ENCODE data around the gene CTSD.
"Not testable (repeated sequence)": the region's sequence is repeated elsewhere in the genome, so short reads cannot be mapped to it uniquely, and the experiment has no call there.

Gene CTSD

DNA sequence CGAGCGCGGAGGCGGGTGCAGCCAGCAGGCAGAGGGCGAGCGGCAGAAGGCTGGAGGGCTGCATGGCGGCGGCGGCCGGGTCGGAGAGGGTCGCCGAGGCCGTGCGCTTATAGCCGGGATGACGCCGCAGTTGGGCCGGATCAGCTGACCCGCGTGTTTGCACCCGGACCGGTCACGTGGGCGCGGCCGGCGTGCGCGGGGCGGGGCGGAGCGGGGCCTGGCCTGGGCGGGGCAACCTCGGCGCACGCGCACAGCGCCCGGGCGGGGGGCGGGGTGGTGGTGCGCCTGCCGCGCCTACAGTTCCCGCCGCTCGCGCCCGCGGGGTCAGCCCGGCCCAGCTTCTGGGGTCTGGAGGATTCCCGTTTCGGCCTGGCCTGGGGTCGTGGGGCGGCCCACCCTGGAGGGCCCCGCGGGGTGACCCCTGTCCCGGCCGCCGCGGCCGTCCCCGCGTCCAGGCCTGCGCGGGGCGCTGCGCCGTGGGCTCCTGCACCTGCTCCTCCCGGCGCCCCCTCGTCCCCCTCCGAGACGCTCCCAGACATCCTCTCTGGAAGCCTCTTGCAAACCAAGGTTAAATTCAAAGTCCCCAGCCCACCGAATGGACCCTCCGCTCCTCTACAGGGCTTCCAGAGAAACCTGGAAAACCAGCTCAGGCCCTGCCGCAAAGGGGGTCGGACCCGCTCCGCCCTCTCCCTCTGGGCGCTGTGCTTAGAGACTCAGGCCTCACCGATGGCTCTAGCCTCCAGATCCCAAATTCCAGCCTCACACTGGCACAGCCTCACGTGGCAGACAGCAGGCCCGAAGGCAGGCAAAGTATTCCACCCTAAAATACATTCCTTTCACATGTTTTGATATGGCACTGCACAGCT lies at the start of gene CTSD:
CTSD (minus strand) TSS at position 132 of the 866 bp plus-strand sequence; CDS start at position 64, 68 bp downstream.
- DNase-seq: peak; percentile 91 to 94

DNA sequence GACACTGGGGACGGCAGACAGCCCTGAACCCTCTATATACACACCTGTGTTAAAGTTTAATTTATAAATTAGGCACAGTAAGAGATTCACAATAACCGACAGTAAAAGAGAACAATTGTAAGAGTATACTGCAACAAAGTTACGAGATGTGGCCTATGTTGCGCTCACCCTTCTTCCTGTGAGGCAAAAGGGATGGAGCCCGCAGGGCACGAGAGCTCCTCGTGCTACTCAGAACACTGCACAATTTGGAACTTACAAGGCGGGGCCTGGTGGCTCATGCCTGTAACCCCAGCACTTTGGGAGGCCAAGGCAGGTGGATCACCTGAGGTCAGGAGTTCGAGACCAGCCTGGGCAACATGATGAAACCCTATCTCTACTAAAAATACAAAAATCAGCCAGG lies 49.6 kb upstream of the CTSD start:
- not testable (repeated sequence) for DNase-seq

DNA sequence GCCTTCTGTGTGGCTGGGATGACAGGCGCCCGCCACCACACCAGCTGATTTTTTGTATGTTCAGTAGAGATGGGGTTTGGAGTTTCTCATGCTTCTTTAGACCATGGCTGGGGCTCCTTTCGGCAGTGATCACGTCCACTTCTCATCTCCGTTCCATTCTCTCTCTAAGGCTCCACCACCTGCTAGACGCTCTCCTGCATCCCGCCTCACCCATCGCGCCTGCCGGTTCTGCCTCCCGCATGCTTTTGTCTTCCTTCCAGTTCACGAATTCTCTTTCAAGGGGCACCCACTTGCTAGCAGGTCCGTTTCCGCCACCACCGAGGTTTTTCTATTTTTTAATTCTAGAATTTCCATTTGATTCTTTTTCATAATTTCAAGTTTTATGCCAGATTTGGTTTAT lies 49.1 kb upstream of the CTSD start:
- DNase-seq: no peak

DNA sequence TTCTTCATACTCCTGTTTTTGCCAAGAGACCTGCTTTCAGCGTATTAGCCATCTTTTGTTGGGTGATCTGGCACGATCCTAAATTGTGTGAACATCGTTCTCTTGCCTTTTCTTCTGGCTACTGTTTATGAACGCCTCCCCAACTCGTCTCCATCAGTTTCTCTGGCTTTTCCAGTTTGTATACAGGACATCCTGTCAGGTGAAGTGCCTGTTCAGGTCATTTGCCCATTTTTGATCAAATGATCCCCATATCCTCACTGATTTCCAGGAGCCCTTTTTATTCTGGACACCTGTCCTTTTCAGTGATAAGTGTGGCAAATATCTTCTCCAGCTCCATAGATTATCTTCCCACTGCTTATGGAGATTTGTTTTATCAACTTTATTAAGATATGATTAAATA lies 48.5 kb upstream of the CTSD start:
- no peak for DNase-seq

DNA sequence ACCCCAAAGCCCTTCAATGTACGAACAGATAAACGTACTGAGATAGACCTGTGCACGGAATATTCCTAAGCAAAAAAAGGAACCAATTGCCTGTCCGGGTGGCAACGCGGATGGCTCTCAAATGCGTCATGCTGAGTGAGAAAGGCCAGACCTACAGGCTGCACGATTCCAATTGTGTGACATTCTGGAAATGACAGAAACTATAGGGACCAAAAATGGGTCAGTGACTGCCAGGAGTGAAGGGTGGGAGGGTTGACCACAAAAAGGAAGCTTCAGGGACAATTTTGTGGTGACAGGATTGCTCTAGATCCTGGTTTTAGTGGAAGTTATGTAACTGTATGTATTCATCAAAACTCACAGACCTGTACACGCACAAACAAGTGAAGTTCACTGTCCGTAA lies 47.0 kb upstream of the CTSD start:
- no peak for DNase-seq

DNA sequence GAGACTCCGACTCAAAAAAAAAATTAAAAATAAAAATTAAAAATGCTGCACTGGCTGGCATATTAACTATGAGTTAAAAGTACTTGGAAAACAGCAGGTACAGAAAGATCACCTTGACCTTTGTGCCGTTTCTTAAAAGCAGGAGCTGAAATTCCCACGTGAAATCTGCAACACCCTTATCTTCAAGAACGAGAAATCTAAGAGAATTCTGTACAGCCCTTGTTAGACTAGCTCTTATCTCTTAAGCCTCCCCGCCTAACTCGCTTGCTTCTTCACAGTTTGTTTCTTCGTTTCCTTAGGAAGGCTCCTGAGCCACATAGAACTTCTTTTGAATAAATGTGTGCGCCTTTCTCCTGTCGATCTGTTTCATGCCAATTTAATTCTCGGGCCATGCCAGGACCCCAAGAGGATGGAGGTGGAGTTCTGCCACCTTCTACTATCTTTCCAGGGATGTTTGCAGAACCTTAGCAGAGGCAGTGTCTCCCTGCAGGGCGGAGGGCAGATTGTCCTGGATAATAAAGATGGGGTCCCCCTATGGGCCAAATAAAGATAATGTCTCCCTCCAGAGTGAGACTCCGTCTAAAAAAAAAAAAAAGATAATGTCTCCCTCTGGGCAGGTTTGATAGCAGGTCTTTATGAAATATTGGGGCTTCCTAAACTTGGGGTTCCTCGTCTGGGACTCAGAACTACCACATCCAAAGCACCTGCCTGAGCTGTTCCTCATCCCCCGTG lies 43.7 kb upstream of the CTSD start:
- DNase-seq: no peak

DNA sequence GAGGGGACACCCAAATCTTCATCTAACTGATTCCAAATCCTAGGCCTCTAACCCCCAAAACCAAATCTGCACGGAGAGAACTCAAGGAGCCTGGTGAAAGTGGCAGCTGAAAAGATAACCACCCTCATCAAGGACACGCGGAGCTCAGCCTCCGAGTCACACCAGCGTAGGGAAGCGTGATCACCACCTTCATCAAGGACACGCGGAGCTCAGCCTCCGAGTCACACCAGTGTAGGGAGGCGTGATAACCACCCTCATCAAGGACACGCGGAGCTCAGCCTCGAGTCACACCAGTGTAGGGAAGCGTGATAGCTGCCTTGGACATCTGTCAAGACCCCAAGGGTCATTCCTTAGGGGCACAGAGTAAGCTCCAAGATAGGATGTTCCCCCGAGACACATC lies 41.8 kb upstream of the CTSD start:
- DNase-seq: no peak

DNA sequence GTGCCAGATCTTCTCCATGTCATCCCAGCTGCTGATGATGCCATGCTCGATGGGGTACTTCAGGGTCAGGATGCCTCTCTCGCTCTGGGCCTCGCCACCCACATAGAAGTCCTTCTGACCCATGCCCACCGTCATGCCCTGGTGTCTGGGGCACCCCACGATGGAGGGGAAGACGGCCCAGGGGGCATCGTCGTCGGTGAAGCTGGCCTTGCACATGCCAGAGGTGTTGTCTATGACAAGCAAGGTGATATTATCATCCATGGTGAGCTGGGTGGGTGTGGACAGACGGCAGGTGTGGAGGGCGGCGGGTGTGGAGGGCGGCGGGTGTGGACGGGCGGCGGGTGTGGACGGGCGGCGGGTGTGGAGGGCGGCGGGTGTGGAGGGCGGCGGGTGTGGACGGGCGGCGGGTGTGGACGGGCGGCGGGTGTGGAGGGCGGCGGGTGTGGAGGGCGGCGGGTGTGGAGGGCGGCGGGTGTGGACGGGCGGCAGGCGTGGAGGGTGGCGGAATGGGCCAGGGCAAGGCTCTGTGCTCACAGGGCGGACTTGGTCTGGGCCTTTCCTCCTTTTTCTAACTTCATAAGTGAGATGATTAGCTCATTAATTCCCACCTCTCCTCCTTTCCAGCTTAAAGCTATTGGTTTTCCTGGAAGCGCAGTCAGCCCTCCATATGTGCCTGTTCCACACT lies 40.2 kb upstream of the CTSD start:
- not testable (repeated sequence) for DNase-seq

DNA sequence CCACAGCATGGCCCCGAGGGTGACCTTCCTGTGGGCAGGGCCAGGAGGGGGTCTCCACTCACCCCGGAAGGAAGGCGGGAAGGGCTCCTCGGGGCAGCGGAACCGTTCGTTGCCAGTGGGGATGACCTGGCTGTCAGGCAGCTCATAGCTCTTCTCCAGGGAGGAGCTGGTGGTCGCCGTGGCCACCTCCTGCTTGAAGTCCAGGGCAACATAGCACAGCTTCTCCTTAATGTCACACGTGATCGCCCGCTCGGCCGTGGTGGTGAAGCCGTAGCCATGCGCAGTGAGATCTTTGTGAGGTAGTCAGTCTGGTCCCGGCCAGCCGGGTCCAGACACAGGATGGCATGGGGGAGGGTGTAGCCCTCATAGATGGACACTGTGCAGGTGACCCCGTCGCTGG lies 39.5 kb upstream of the CTSD start:
- no peak for DNase-seq

DNA sequence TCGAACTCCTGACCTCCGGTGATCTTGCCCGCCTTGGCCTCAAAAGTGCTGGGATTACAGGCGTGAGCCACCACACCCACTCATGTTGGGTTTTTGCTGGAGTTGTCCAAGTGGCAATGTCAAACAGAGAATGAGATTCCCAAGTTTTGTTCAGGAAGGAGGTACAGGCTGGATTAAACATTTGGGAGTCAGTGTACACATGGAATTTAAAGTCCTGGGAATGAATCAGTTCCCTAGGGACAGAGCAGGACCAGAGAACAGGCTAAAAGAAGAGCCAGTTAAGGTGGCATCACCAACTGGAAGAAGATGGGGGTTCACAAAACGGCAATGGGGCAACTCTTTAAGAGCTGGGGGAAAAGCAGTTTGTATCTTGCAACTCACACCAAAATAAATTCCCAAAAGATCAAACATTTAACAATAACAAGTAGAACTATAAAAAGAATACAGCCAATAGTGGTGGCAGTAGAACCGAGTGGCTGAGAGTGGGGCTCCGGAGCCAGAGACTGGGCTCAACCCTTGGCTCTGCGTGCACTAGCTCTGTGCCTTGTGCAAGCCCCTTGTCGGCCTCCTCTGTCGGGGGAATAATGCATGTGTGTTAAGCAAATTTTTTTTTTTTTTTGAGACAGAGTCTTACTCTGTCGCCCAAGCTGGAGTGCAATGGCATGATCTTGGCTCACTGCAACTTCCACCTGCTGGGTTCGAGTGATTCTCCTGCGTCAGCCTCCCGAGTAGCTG lies 33.8 kb upstream of the CTSD start:
- no peak for DNase-seq

DNA sequence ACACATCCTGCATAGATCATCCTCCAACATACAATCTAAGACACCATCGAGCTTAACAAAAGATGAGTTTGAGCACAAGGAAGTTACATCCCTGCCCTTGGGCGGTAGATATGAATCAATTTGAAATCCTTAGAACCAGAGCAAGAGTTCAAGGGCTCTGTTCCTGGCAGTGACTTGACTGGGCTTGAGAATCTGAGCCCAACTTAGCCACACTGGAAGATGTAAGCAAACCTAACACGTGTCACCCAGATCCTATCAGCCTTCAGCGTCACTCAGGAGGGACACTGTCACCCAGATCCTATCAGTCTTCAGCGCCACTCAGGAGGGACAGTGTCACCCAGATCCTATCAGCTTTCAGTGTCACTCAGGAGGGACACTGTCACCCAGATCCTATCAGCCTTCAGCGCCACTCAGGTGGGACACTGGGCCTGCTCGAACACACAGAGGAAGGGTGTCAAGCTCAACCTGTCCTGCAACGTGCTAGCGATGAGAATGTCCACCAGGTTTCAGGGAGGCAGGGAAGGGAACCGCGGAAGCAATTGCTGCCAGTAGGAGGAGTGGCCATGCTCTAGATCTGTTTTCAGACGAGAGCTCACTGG lies 32.8 kb upstream of the CTSD start:
- DNase-seq: no peak

DNA sequence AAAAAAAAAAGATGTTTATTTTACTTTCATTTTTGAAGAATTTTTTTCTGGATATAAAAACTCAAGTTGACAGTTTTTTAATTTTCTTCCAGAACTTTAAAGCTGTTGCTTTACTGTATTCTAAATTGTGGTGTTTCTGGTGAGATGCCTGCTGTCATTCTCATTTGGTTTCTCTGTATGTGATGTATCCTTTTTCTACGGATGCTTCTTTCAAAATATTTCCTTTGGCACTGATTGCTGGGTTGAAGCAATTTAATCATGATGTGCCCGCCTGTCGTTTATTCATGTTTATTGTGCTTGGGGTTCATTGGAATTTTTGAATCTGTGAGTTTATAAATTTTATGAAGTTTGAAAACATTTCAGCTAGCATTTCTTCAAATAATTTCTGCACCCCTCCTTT lies 29.4 kb upstream of the CTSD start:
- DNase-seq: no peak

DNA sequence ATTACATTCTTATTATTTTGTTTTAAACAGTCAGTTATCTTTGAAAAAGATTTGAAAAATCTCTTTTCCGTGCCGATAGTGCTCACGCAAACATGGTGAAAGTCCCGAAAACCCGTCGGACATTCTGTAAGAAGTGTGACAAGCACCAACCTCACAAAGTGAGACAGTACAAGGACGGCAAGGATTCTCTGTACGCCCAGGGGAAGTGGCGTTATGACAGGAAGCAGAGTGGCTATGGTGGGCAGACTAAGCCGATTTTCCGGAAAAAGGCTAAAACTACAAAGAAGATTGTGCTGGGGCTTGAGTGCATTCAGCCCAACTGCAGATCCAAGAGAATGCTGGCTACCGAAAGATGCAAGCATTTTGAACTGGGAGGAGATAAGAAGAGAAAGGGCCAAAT lies 28.7 kb upstream of the CTSD start:
- DNase-seq: no peak

DNA sequence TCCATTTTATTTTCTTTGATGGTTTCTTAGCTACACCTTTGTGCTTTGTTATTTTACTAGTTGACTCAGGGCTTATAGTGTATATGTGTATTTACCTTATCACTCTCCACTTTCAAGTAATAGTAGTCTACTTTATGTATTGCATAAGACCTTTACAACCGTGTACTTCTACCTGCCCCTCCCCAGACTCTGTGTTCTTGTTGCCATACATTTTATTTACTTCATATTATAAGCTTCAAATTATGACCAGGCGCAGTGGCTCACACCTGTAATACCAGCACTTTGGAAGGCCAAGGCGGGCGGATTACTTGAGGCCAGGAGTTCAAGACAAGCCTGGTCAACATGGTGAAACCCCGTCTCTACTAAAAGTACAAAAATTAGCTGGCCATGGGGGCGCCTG lies 28.2 kb upstream of the CTSD start:
- DNase-seq: no peak

DNA sequence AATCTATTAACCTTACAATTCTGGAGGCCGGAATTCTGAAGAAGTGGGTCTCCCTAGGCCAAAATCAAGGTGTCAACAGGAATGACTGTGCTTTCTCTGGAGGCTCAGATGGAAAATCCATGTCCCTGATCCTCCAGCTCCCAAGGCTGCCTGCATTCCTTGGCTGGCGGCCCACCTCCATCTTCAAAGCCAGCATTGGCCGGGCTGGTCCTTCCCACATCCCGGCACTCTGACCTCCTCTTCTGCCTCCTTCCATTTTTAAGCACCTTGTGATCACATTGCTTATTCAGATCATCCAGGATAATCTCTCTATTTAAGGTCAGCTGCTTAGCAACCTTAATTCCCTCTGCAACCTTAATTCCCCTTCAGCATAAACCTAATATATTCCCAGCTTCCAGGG lies 22.7 kb upstream of the CTSD start:
- no peak for DNase-seq

DNA sequence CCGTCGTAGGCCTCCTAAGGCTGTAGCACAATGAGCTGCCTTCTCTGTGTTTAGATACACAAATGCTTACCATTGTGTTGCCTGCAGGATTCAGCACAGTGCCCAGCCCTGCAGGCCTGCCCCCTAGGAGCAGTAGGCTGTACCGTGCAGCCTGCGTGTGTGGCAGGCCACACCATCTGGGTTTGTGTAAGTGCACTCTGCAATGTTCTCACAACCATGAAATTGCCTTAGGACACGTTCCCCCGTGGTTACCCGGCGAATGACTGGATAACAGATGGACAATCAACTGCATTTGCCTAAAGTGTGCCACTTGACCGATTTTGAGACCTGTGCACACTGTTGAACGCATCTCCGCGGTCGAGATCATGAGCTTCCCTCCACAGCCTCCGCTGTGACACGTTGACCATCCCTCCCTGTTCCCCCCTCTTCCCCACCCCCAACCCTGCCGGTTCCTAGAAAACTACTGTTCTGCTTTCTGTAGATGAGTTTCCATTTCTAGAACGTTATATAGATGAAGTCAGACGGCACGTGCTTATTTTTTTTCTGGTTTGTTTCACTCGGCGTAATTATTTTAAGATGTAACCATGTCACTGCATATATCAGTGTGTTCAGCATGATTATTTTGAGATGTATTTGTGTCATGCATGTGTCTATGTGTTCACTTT lies 22.2 kb upstream of the CTSD start:
- no peak for DNase-seq

DNA sequence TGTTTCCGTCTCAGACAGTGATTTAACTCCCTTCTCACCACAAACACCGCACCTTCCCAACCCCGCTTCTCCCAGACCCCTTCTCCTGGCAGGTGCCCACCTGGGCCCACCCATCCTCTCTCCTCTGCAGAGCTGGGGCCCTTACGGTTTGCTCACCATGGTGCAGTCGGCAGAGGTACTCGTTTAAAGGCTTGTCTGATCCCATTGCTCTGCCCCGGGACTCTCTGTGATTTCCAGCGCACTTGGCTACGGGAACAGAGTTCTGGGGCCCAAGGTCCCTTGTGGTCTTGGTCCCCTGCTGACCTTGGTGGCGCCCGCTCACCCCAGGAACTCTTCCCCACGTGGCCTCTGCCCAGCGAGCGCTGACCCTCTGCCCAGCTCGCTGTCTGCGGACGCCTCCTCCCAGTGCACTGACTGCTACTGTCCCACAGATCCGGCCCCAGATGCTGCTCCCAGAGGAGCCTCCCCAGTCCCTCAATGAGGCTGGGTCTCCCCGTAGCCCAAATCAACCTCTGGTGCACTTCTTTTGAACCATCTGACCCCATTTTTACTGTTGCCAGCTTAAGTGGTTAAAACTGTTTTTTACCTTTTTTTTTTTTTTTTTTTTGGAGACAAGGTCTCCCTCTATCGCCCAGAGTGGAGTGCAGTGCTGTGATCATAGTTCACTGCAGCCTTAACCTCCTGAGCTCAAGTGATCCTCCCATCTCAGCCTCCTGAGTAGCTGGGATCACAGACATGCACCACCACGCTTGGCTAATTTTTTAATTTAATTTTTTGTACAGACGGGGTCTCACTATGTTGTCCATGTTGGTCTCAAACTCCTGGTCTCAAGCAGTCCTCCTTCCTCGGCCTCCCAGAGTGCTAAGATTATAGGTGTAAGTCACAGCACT lies 21.3 kb upstream of the CTSD start:
- DNase-seq: no peak

DNA sequence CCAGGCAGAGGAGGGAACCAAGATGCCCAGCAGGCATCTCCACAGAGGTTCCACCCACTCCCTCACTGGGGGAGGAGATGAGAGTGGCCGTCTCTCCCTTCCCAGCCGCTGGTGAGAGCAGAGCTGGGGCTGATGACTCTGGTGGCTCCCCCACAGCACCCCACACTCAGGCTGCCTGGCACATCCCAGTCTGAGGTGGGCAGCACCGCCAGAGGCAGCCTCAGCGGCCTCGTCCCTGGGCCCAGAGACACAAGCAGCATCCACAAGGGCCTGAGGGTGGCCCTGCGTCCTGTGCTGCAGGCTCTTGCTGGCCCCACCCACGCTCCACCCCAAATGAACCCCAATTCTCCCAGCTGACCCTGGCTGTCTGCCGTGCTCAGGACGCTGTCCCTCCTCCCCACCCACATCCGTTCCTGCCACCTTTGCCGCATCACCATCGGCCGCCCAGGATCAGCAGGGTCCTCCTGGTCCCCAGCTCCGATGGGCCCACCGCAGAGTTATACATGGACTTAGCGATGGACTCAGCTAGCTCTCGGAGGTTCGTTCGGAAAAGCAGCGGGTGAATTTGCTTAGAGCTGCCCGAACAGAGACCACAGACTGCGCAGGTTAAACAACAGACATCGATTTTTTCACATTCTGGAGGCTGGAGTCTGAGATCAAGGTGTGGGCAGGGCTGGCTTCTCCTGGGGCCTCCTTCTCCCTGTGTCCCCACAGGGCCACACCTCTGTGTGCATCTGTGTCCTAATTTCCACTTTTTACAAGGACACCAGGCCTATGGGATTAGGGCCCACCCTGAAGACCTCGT lies 20.2 kb upstream of the CTSD start:
- DNase-seq: no peak

DNA sequence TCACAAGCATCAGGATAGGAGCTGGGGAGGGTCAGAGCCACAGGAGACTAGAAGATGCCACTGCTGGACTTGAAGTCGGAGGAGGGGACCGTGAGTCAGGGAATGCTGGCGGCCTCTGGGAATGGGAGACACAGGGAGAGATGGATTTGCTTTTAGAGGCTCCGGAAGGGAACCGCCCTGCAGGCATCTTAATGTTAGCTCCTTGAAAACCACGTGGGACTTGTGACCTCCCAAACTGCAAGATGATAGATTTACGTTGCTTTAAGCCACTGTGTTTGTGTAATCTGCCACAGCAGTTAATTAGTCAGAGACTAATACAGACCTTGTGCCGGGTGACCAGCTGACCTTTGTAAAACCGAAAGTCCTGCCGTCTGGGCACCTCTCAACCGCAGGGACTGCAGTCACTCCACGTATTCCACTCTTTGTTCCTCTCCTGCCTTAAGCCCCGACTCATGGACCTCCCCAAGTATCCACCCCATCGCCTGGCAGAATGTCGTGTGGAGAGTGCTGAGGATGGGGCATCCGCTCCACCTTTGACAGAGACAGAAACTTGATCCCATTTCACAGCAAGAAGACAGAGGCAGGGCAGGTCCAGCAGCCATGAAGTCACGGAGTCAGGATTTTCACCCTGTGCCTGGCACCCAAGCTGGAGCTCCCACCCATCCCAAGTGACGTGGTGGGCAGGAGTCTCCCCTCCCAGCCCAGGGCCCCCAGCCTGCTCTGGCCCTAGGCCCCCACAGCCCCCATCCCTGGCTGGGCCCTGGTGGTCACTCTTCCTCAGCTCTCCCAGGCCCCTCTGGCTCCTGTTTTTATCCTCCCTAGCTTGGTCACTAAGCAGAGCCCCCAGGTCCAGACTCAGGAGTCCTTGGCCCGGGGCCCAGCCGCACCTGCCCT lies 19.4 kb upstream of the CTSD start:
- no peak for DNase-seq

Data from activated T-cell treated with anti-CD3 and anti-CD28 coated beads, Interleukin-2, amount 50 U/mL, for 48 hours (primary cell).